ENCODE results near the gene LYZL1. TPM values are rescaled to one million over a fixed set of nuclear protein-coding genes. Genes with fewer than 3 reads are reported as not detected.
"Not testable (repeated sequence)": the region's sequence is repeated elsewhere in the genome, so short reads cannot be mapped to it uniquely, and the experiment has no call there.

The LYZL1 gene
- total RNA-seq, 1 donor from 2014 or later = not detected

GRCh38 chr10:29285624-29286051 is 3.2 kb upstream of the LYZL1 start:
- H3K4me3 Mint-ChIP-seq = no peak overlapping the region
- H3K27ac Mint-ChIP-seq = no peak overlapping the region
- H3K4me1 Mint-ChIP-seq (ENCODE audit: unreplicated experiment) = no peaks in the 10 kb centered on the region
- TF ChIP-seq CTCF (conservative IDR thresholded peaks at IDR 0.05) = no peak
- peaks cover 9% of the 10 kb centered on the region for H3K9me3 Mint-ChIP-seq
- no peaks in the 10 kb centered on the region for H3K36me3 Mint-ChIP-seq
- no peak for DNase-seq (ENCODE audit: extremely low spot score, unreplicated experiment)
- H3K27me3 Mint-ChIP-seq = no peaks in the 10 kb centered on the region

- Mint-ChIP-seq H3K36me3 (no peaks in the 10 kb centered on the region), H3K27me3 (no peaks in the 10 kb centered on the region), H3K4me3 (no peak overlapping the region), H3K27ac (no peak overlapping the region), H3K9me3 (peaks cover 3% of the 10 kb centered on the region), H3K4me1 (ENCODE audit: unreplicated experiment) (no peaks in the 10 kb centered on the region)
- no peak for DNase-seq (ENCODE audit: extremely low spot score, unreplicated experiment)
- no peak for TF ChIP-seq CTCF (conservative IDR thresholded peaks at IDR 0.05)
Observed at GRCh38 chr10:29287635-29288034, 1.2 kb upstream of the LYZL1 start.

- H3K4me3 Mint-ChIP-seq; H3K27ac Mint-ChIP-seq; H3K36me3 Mint-ChIP-seq; H3K27me3 Mint-ChIP-seq; DNase-seq (ENCODE audit: extremely low spot score, unreplicated experiment); H3K4me1 Mint-ChIP-seq (ENCODE audit: unreplicated experiment): not testable (repeated sequence)
- peaks cover 19% of the 10 kb centered on the region for H3K9me3 Mint-ChIP-seq
Observed at GRCh38 chr10:29291561-29291960, 2.7 kb downstream of the LYZL1 start.

- H3K27me3 Mint-ChIP-seq; H3K4me1 Mint-ChIP-seq (ENCODE audit: unreplicated experiment): not testable (repeated sequence)
- H3K9me3 Mint-ChIP-seq = peaks cover 19% of the 10 kb centered on the region
Observed at GRCh38 chr10:29292406-29292805, 3.5 kb downstream of the LYZL1 start.

GRCh38 chr10:29295813-29296212 is 6.9 kb downstream of the LYZL1 start:
- TF ChIP-seq CTCF (conservative IDR thresholded peaks at IDR 0.05) = no peak
- Mint-ChIP-seq H3K9me3 (peaks cover 27% of the 10 kb centered on the region), H3K36me3 (peaks cover 7% of the 10 kb centered on the region), H3K4me1 (ENCODE audit: unreplicated experiment) (no peaks in the 10 kb centered on the region), H3K27me3 (peaks cover 2% of the 10 kb centered on the region), H3K4me3 (no peak overlapping the region), H3K27ac (no peak overlapping the region)
- DNase-seq (ENCODE audit: extremely low spot score, unreplicated experiment) = no peak

More at GRCh38 chr10:29292406-29292805, 3.5 kb downstream of the LYZL1 start:
- H3K4me3 Mint-ChIP-seq; DNase-seq (ENCODE audit: extremely low spot score, unreplicated experiment); H3K36me3 Mint-ChIP-seq; H3K27ac Mint-ChIP-seq: not testable (repeated sequence)

GRCh38 chr10:29297678-29298077 is 8.8 kb downstream of the LYZL1 start:
- Mint-ChIP-seq H3K36me3 (peaks cover 17% of the 10 kb centered on the region), H3K4me1 (ENCODE audit: unreplicated experiment) (no peaks in the 10 kb centered on the region), H3K27ac (no peak overlapping the region), H3K4me3 (no peak overlapping the region), H3K27me3 (peaks cover 2% of the 10 kb centered on the region), H3K9me3 (peaks cover 41% of the 10 kb centered on the region)
- TF ChIP-seq CTCF (conservative IDR thresholded peaks at IDR 0.05) = no peak
- no peak for DNase-seq (ENCODE audit: extremely low spot score, unreplicated experiment)

- TF ChIP-seq CTCF (conservative IDR thresholded peaks at IDR 0.05) = no peak
- H3K27me3 Mint-ChIP-seq = no peaks in the 10 kb centered on the region
- DNase-seq (ENCODE audit: extremely low spot score, unreplicated experiment) = no peak
- H3K36me3 Mint-ChIP-seq = peaks cover 21% of the 10 kb centered on the region
- peaks cover 25% of the 10 kb centered on the region for H3K9me3 Mint-ChIP-seq
- no peak overlapping the region for H3K27ac Mint-ChIP-seq
- H3K4me1 Mint-ChIP-seq (ENCODE audit: unreplicated experiment) = peaks cover 15% of the 10 kb centered on the region
- H3K4me3 Mint-ChIP-seq = no peak overlapping the region
Observed at GRCh38 chr10:29301359-29301910, 12.6 kb downstream of the LYZL1 start.

Data from type B pancreatic cell (in vitro differentiated cells).